ENCODE results near the gene ZNF385A. TPM values are rescaled to one million over a fixed set of nuclear protein-coding genes. Genes with fewer than 3 reads are reported as not detected.
"Not testable (repeated sequence)": the region's sequence is repeated elsewhere in the genome, so short reads cannot be mapped to it uniquely, and the experiment has no call there.

The ZNF385A gene
- total and polyA plus RNA-seq, 5 experiments from 2014 or later: 0.42 to 3.2 (median 1.7) TPM; not detected in 2

DNA sequence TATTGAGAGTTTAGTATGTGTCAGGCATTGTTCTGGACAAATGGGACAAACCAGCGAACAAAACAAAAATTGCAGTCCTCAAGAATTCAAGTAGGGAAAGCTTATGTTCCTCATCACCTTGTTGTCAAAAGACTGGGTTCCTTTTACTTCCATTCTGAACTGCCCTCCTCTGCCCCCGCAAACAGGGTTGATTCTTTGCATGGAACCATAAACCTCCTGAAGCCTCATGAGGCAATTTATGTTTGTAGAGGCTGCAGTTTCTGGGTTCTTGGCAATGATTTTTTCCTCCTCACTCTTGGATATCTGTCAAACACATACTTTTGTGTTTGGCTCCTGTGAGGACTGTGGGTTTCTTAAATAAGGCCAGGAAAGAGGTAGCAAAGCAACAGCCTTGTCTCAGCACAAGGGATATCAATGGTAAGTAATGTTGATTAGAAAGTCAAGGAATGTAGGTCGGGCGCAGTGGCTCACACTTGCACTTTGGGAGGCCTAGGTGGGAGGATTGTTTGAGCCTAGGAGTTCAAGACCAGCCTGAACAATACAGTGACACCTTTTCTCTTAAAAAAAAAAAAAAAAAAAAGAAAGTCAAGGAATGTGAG, 45.7 kb downstream of the ZNF385A start:
- POLR2A ChIA-PET: no interaction called here
- DNase-seq (no peak), ATAC-seq (no peak)
- Mint-ChIP-seq H3K4me3 (no peak overlapping the region), H3K9me3 (no peaks in the 10 kb centered on the region), H3K36me3 (peaks cover 6 to 42% (median 21%) of the 10 kb centered on the region in 3 donors), H3K27ac (peak overlapping the region in 2 of 10 donors; percentile 9 to 40), H3K27me3 (no peaks in the 10 kb centered on the region), H3K4me1 (peaks cover 9 to 31% (median 30%) of the 10 kb centered on the region in 4 donors)

GRCh38 chr12:54337854-54338650, 46.5 kb downstream of the ZNF385A start:
- Mint-ChIP-seq H3K27me3 (no peaks in the 10 kb centered on the region), H3K27ac (peak overlapping the region in 1 of 10 donors; percentile 74), H3K4me3 (no peak overlapping the region), H3K36me3 (peaks cover 0 to 39% (median 19%) of the 10 kb centered on the region in 3 donors), H3K9me3 (no peaks in the 10 kb centered on the region), H3K4me1 (peaks cover 9 to 38% (median 34%) of the 10 kb centered on the region in 4 donors)
- POLR2A ChIA-PET: interaction anchor here (2.1 kb wide), 1 partner anchor 21 kb away, joined by 7 read pairs; no protein-coding TSS in a partner anchor
- no peak for ATAC-seq
- no peak for DNase-seq

DNA sequence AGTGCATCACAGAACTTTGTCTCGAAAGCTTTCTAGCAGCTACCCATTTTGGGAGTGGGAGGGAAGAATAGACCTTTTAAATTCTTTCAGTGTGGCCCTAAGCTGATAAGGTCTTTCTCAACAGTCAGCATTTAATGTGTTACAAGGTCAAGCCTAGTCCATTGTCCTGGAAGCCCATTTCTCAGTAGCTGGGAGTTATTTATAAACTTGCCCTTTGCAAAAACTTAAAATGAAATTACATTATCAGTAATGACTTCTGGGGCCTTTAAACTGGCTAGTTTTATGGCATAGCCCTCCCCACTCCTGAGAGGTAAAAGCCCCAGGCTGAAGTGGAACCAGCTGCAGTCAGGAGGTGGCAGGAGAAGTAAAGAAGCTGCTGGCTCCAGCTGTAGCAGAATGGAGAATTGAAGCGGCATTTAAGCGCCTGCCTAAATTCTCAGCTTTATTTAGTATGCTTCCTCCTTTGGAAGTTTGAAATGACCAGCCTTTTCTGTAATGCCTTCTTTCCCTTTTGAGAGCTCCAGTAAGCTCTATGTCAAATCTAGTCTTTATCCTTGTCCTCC, 47.2 kb downstream of the ZNF385A start:
- no peaks in the 10 kb centered on the region for H3K9me3 Mint-ChIP-seq
- peaks cover 9 to 42% (median 35%) of the 10 kb centered on the region in 4 donors for H3K4me1 Mint-ChIP-seq
- POLR2A ChIA-PET: interaction anchor here (1.7 to 2.1 kb wide), 3 partner anchors 10 to 22 kb away, joined by 4 to 7 read pairs (median 6); no protein-coding TSS in a partner anchor
- peaks cover 0 to 32% (median 15%) of the 10 kb centered on the region in 3 donors for H3K36me3 Mint-ChIP-seq
- peak overlapping the region in 1 of 10 donors; percentile 74 for H3K27ac Mint-ChIP-seq
- no peak for DNase-seq
- no peak for ATAC-seq
- no peaks in the 10 kb centered on the region for H3K27me3 Mint-ChIP-seq
- no peak overlapping the region for H3K4me3 Mint-ChIP-seq

DNA sequence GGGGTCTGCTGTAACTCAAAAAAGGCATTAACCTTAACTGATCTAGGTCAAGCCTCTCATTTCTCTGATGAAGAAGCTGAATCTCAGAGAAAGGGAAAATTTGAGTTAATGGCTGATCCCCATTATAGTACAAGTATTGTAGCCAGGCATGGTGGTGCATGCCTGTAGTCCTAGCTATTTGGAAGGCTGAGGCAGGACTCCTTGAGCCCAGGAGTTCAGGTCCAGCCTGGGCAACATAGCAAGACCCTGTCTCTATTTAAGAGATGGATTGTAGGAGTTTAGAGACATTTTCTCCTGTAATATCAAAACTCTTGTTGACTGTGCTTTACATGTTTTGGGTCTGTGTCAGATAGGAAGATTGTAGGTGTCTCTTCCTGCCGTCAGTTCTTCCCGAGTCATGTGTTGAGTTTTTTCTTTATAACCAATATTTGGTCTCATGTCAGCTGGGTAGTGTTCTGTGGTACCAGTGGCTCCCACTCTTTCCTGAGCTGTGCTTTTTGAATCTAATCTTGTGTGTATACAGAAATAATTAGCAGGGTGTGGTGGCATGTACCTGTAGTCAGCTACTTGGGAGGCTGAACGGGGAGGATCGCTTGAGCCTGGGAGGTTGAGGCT, 51.0 kb downstream of the ZNF385A start:
- H3K4me1 Mint-ChIP-seq: peaks cover 16 to 66% (median 57%) of the 10 kb centered on the region in 4 donors
- H3K27ac Mint-ChIP-seq: peak overlapping the region in 1 of 10 donors; percentile 57
- DNase-seq: no peak
- no peaks in the 10 kb centered on the region for H3K27me3 Mint-ChIP-seq
- ATAC-seq: no peak
- POLR2A ChIA-PET: interaction anchor here (0.6 to 2.2 kb wide), 3 partner anchors 9 to 35 kb away, joined by 3 to 11 read pairs (median 3); partner anchors contain the start of gene COPZ1
- H3K36me3 Mint-ChIP-seq: peaks cover 0 to 18% (median 0%) of the 10 kb centered on the region in 3 donors
- H3K9me3 Mint-ChIP-seq: no peaks in the 10 kb centered on the region
- no peak overlapping the region for H3K4me3 Mint-ChIP-seq

DNA sequence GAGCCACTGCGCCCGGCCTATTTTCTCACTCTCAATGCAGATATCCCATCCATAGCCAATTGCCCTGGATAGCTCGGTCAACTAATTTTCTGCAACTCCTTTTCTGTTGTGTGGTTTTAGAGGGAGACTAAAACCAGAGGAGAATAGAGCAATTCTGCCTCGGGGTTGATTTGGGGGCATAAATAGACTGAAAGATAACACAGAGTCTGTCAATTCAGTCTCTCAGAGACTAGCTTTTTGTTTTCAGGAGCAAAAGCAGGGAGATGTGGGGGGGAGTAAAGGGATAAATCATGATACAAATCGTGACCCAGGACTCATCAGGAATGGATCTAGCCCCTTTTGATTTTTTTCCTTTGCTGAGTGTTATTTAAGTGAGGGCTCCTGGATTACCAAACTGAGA, 53.1 kb downstream of the ZNF385A start:
- Mint-ChIP-seq H3K36me3 (peaks cover 0 to 21% (median 0%) of the 10 kb centered on the region in 3 donors), H3K27ac (peak overlapping the region; percentile 34 to 92 (median 76)), H3K27me3 (no peaks in the 10 kb centered on the region), H3K4me1 (peaks cover 18 to 69% (median 54%) of the 10 kb centered on the region in 4 donors), H3K9me3 (no peaks in the 10 kb centered on the region), H3K4me3 (peak overlapping the region in 6 of 10 donors; percentile 5 to 41 (median 16))
- ATAC-seq (no peak), DNase-seq (no peak)
- POLR2A ChIA-PET: interaction anchor here (1.2 kb wide), 2 partner anchors 25 to 28 kb away, joined by 4 read pairs; no protein-coding TSS in a partner anchor

DNA sequence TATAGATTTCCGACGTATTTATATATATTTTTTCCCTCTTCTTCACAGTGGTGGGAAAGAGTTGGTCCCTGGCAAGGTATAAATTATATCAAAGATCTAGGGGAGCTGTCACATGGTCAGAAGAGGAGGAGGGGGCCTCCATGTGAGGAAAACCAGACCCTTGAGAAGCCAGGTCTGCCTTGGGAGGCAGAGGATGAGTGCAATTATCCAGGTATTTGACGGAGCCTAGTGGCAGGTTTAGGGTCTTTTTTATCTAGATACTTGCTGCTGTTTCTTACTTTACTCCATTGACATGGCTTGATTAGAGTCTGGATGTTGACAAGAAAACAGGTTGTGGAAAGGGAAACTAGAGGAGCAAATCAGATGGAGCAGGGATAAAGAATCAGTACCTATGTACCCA, 54.1 kb downstream of the ZNF385A start:
- ATAC-seq (no peak), DNase-seq (no peak)
- no peaks in the 10 kb centered on the region for H3K27me3 Mint-ChIP-seq
- peaks cover 0 to 20% (median 0%) of the 10 kb centered on the region in 3 donors for H3K36me3 Mint-ChIP-seq
- peaks cover 21 to 70% (median 54%) of the 10 kb centered on the region in 4 donors for H3K4me1 Mint-ChIP-seq
- peak overlapping the region in 8 of 10 donors; percentile 4 to 74 (median 21) for H3K4me3 Mint-ChIP-seq
- peak overlapping the region; percentile 45 to 92 (median 81) for H3K27ac Mint-ChIP-seq
- POLR2A ChIA-PET: interaction anchor here (2.2 kb wide), 1 partner anchor 51 kb away, joined by 8 read pairs; the partner anchor contains the start of genes CBX5 and HNRNPA1
- H3K9me3 Mint-ChIP-seq: no peaks in the 10 kb centered on the region

DNA sequence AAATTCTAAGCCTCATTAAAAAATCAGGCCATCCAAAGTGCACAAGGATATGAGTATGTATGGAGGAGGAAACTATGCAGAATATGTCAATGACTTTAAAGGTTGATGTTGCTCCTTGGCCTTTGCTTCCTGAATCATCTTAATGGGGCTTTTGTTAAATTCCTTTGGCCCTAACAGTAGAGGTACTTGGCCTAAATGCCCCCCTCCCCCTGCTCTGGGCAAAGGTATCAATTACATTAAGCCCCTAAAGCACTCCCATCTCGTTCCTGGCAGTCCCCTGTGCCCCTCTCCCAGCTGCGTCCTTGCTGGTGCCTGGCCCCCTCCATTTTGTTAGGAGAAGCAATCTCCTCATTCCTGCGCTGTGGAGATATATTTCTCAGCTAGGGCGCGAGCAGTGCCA, 54.8 kb downstream of the ZNF385A start:
- Mint-ChIP-seq H3K36me3 (peaks cover 0 to 20% (median 0%) of the 10 kb centered on the region in 3 donors), H3K4me1 (peaks cover 26 to 74% (median 60%) of the 10 kb centered on the region in 4 donors), H3K27ac (peak overlapping the region; percentile 34 to 92 (median 58)), H3K4me3 (no peak overlapping the region), H3K9me3 (no peaks in the 10 kb centered on the region), H3K27me3 (no peaks in the 10 kb centered on the region)
- ATAC-seq (no peak), DNase-seq (no peak)
- POLR2A ChIA-PET: interaction anchor here (2.2 kb wide), 1 partner anchor 50 kb away, joined by 8 read pairs; the partner anchor contains the start of genes CBX5 and HNRNPA1

- peak overlapping the region; percentile 16 to 92 (median 69) for H3K27ac Mint-ChIP-seq
- POLR2A ChIA-PET: interaction anchor here (2.2 kb wide), 1 partner anchor 49 kb away, joined by 8 read pairs; the partner anchor contains the start of genes CBX5 and HNRNPA1
- peaks cover 0 to 20% (median 0%) of the 10 kb centered on the region in 3 donors for H3K36me3 Mint-ChIP-seq
- DNase-seq: no peak
- no peaks in the 10 kb centered on the region for H3K9me3 Mint-ChIP-seq
- H3K27me3 Mint-ChIP-seq: no peaks in the 10 kb centered on the region
- no peak for ATAC-seq
- peaks cover 29 to 77% (median 65%) of the 10 kb centered on the region in 4 donors for H3K4me1 Mint-ChIP-seq
- peak overlapping the region in 1 of 10 donors; percentile 48 for H3K4me3 Mint-ChIP-seq
These were observed 55.8 kb downstream of the ZNF385A start for GRCh38 chr12:54328595-54329337.

- not testable (repeated sequence) for H3K9me3 Mint-ChIP-seq, ATAC-seq, DNase-seq, H3K27me3 Mint-ChIP-seq
- Mint-ChIP-seq H3K4me3 (peak overlapping the region; percentile 90 to 100 (median 98)), H3K4me1 (peaks cover 24 to 54% (median 48%) of the 10 kb centered on the region in 4 donors), H3K27ac (peak overlapping the region; percentile 92 to 99 (median 97)), H3K36me3 (peaks cover 0 to 17% (median 0%) of the 10 kb centered on the region in 3 donors)
- POLR2A ChIA-PET: interaction anchor here (0.6 to 4.2 kb wide), 14 partner anchors 9 to 946 kb away, joined by 3 to 36 read pairs (median 4); partner anchors contain the start of genes CBX5, HNRNPA1 and NFE2
These were observed 59.0 kb downstream of the ZNF385A start for GRCh38 chr12:54325442-54326109.

DNA sequence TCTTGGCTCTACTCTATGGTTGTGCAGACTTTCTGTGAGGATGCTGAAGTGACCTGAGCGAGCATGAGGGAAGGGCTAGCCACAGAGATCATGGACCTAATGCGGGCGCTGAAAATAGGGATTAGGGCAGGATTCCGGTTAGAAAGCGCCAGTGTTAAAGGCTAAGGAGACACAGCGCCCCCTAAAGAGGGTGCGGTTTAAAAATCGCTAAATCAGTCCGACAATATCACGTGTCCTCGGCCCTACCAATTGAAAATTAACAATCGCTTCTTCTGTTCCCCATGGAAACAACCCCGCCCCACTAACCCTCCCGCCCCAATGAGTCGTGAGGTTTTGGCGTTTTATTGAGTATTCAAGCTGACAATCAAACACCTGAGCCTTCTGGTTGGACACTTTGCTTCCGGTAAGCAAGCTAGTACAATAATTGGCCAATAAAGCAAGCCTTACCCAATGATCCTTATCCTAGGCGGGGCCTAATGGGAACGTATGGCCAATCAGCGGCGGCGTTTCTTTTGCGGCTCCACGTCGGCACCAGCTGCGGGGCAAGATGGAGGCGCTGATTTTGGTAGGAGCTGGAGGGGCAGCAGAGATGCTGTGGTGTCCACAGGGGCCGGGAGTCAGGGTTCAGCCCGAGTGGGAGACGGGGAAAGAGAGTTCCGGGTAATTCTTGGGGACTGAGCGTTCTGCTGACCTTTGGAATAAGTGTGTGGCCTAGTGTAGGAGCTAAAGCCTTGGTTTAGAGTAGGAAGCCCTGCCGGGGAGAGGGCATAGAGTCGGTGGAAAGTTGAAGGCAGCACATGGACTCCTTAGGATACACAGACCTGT, 59.7 kb downstream of the ZNF385A start, which contains the start of gene COPZ1:
TSS of gene COPZ1 (plus strand) at position 515 of the 825 bp plus-strand sequence. CDS start at position 548, 33 bp downstream.
- DNase-seq: peak; percentile 78 to 98 (median 92)
- H3K9me3 Mint-ChIP-seq: no peaks in the 10 kb centered on the region
- no peaks in the 10 kb centered on the region for H3K27me3 Mint-ChIP-seq
- ATAC-seq: peak; percentile 96 to 98
- H3K36me3 Mint-ChIP-seq: peaks cover 0 to 15% (median 0%) of the 10 kb centered on the region in 3 donors
- peak within 1 kb of the TSS; percentile 90 to 100 (median 98) for H3K4me3 Mint-ChIP-seq
- POLR2A ChIA-PET: interaction anchor here (0.6 to 4.2 kb wide), 16 partner anchors 10 to 945 kb away, joined by 3 to 36 read pairs (median 4); partner anchors contain the start of genes CBX5, HNRNPA1 and NFE2
- peak within 1 kb of the TSS; percentile 92 to 99 (median 97) for H3K27ac Mint-ChIP-seq
- H3K4me1 Mint-ChIP-seq: peaks cover 18 to 47% (median 42%) of the 10 kb centered on the region in 4 donors

All from naive thymus-derived CD8-positive, alpha-beta T cell (primary cell).